Testis (tissue), 3 donors: ENCODE data around the gene CHST12. TPM values are rescaled to one million over a fixed set of nuclear protein-coding genes. Genes with fewer than 3 reads are reported as not detected.
A peak's percentile ranks its signal among the peaks of the same experiment; 100 is the strongest.

Source experiments
- DNase-seq: peaks from one replicate; pipeline ENCODE4 v3.0.0-alpha.2; 2019
- H3K27ac ChIP-seq, 2 donors: fragments of 200-600 bp; sonication (generic); one replicate each; pipeline ENCODE4 v1.5.1; 2019
- H3K27me3 ChIP-seq: fragments of 200-600 bp; sonication (generic); one replicate; pipeline ENCODE4 v1.5.1; 2019
- H3K36me3 ChIP-seq: fragments of 200-600 bp; sonication (generic); one replicate; pipeline ENCODE4 v1.5.1; 2017; ENCODE audit warnings: low read depth; ENCODE audit errors: missing control alignments
- H3K4me1 ChIP-seq: fragments of 200-600 bp; sonication (generic); one replicate; pipeline ENCODE4 v1.5.1; 2019
- H3K4me3 ChIP-seq, 2 donors: fragments of 200-600 bp; sonication (generic); one replicate each; pipeline ENCODE4 v1.5.1; 2017 to 2019
- H3K9me3 ChIP-seq: fragments of 200-600 bp; sonication (generic); one replicate; pipeline ENCODE4 v1.5.1; 2017
- POLR2A ChIP-seq: fragments of 450-650 bp; IDR thresholded peaks from one replicate; pipeline ENCODE4 v1.6.1; 2017; ENCODE audit warnings: antibody characterized with exemption, mild to moderate bottlenecking, moderate library complexity
- WGBS, 2 donors: methylation state at CpG; one replicate each; pipeline ENCODE4 v1.1.5; 2018; 5-methylcytosine and 5-hydroxymethylcytosine counted together
- intact Hi-C: fragments of 100-400 bp; cut with DNase I; formaldehyde crosslinking; loops from one replicate; pipeline ENCODE4 v1.15.1; 2023; ENCODE audit warnings: low total_unique reads
- polyA plus RNA-seq: library from polyadenylated mRNA; stranded (reverse); fragments of 350-450 nt; fragmentation: Illumina TruSeq; extraction: RNeasy Lipid Tissue Mini Kit (QIAGEN cat#74804); gene quantifications from one replicate; pipeline ENCODE4 v1.2.3, GENCODE V29; 2014; ENCODE audit warnings: low read depth, low replicate concordance; ENCODE audit not compliant: insufficient read depth
- total RNA-seq, 2 donors: library from RNA; depleted of rRNA; stranded (reverse); fragments of >200 nt; gene quantifications; one replicate each; pipeline ENCODE4 v1.2.3, GENCODE V29; 2016
- TF ChIP-seq, protein P1 (sequence below), 3 experiments: fragments of 450-650 bp in 2 of 3; fragments of 200-600 bp in 1 of 3; sonication (generic) in 1 of 3; IDR thresholded peaks; one replicate each; pipeline ENCODE4 v1.5.1; 2016 to 2019; ENCODE audit warnings: antibody characterized with exemption in 3 of 3, mild to moderate bottlenecking in 2 of 3, moderate library complexity in 1 of 3

Gene CHST12
- total and polyA plus RNA-seq, 3 donors from 2014 or later, result 15.3 to 42.1 (median 42.0) TPM

DNA sequence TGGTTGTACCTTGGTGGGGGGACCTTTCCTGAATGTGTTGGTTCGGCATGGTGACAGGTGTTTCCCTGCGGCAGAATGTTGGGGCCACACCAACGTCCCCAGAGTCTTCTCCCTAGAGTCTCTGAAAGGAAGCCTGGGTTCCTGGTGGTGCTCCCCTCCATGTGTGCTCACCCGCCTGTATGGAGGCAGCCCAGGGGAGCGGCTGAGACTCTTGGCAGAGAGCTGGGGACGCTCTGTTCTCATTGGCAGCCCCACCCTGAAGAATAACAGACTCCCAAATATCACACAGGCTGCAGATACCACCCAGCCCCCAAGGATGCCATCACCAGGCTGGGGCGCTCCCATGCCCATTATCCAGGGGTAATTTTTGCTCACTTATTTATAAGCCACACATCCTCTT lies 34.8 kb downstream of the CHST12 start:
- Histone ChIP-seq H3K9me3 (no peaks in the 10 kb centered on the region), H3K4me1 (peaks cover 21% of the 10 kb centered on the region), H3K27ac (peak overlapping the region in 1 of 2 donors; percentile 68), H3K4me3 (no peak overlapping the region), H3K27me3 (no peaks in the 10 kb centered on the region), H3K36me3 (no peaks in the 10 kb centered on the region)
- intact Hi-C loops, result no loop called here
- no peak for TF ChIP-seq POLR2A
- WGBS, 2 donors, result 72 to 81% methylated on average over 5 to 7 of the region's 7 CpGs
- DNase-seq, result peak; percentile 67

DNA sequence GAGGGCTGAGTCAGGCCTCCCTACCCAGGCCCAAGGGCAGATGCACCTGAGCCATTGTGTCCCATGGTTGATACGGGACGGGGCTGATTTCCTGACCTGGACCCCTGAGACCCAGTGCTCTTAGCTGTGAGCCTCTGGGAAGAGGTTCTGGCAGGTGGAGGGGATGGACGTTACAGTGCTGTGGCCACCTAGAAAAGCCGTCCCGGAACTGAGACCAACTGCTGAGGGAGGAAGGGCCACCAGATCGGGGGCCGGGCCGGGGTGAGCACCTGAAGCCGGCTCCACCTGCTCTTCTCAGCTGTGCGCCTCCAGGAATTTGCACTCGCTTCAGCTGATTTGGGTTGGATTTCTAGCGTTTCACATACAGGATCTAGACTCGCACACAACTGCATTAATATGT lies 35.4 kb downstream of the CHST12 start:
- Histone ChIP-seq H3K9me3 (no peaks in the 10 kb centered on the region), H3K27ac (peak overlapping the region in 1 of 2 donors; percentile 37), H3K36me3 (no peaks in the 10 kb centered on the region), H3K4me1 (peaks cover 21% of the 10 kb centered on the region), H3K4me3 (no peak overlapping the region), H3K27me3 (no peaks in the 10 kb centered on the region)
- DNase-seq, result no peak
- intact Hi-C loops, result no loop called here
- 87 to 90% methylated on average over 13 of the region's 13 CpGs for WGBS, 2 donors
- TF ChIP-seq POLR2A, result no peak
- TF ChIP-seq, protein P1, sequence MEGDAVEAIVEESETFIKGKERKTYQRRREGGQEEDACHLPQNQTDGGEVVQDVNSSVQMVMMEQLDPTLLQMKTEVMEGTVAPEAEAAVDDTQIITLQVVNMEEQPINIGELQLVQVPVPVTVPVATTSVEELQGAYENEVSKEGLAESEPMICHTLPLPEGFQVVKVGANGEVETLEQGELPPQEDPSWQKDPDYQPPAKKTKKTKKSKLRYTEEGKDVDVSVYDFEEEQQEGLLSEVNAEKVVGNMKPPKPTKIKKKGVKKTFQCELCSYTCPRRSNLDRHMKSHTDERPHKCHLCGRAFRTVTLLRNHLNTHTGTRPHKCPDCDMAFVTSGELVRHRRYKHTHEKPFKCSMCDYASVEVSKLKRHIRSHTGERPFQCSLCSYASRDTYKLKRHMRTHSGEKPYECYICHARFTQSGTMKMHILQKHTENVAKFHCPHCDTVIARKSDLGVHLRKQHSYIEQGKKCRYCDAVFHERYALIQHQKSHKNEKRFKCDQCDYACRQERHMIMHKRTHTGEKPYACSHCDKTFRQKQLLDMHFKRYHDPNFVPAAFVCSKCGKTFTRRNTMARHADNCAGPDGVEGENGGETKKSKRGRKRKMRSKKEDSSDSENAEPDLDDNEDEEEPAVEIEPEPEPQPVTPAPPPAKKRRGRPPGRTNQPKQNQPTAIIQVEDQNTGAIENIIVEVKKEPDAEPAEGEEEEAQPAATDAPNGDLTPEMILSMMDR (IDR thresholded peaks at IDR 0.05), result no peak

DNA sequence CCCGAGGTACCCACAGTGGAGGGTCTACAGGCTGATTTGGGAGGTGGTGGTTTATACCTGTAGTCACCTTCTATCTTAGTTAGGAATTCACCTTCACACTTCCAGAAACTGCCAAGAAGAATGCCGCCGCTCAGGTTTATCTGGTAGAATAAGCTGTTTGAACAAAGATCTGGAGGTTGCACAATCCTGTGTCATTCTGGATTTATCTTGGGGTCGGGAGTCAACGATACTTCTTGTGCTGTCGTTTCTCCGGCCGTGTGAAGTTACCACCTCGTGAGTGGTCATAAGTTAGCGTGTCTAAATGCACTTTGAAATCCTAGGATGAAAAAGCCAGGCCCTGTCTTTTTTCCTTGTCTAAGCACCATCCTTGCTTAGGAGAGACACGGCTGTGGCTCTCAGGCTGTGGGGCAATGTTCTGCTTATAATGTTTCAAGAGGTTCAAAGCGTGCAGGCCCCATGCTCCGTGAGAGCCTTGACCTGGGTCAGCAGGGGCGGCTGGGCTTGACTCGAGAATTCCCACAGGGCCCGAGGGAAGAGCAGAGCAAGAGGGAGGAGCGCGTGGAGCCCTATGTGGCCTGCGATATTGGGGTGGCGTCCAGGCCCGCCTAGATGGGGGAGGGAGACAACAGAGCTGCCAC lies 37.3 kb downstream of the CHST12 start:
- Histone ChIP-seq H3K27ac (peak overlapping the region in 1 of 2 donors; percentile 32), H3K27me3 (no peaks in the 10 kb centered on the region), H3K9me3 (no peaks in the 10 kb centered on the region), H3K36me3 (no peaks in the 10 kb centered on the region), H3K4me3 (no peak overlapping the region), H3K4me1 (peaks cover 24% of the 10 kb centered on the region)
- intact Hi-C loops, result no loop called here
- 58 to 77% methylated on average over 12 to 21 of the region's 21 CpGs for WGBS, 2 donors
- DNase-seq, result peak; percentile 47
- TF ChIP-seq POLR2A, result no peak

DNA sequence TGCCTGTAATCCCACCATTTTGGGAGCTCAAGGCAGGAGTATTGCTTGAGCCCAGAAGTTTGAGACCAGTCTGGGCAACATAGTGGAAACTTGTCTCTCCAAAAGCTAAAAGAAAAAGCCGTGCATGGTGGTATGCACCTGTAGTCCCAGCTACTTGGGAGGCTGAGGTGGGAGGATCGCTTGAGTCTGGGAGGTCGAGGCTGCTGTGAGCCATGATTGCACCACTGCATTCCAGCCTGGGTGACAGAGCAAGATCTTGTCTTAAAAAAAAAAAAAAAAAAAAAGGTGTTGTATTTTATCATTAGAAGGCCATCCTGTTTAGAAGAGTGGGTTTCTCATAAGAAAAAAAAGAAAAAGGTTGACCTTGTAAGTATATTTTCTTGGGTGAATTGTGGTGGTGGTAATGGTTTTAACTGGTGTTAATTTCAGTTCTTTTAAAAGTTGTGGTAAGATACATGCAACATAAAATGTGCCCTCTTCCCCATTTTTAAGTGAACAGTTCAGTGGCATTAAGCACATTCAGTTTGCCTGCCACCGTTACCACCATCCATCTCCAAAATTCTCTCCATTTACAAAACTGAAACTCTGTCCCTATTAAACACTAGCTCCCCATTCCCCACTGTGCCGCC lies 38.1 kb downstream of the CHST12 start:
- Histone ChIP-seq H3K4me3 (no peak overlapping the region), H3K27ac (peak overlapping the region in 1 of 2 donors; percentile 32), H3K27me3 (no peaks in the 10 kb centered on the region), H3K9me3 (no peaks in the 10 kb centered on the region), H3K4me1 (peaks cover 24% of the 10 kb centered on the region), H3K36me3 (no peaks in the 10 kb centered on the region)
- no peak for TF ChIP-seq POLR2A
- TF ChIP-seq, protein P1 (IDR thresholded peaks at IDR 0.05), result no peak
- WGBS, 2 donors, result 91 to 93% methylated on average over 5 of the region's 5 CpGs
- intact Hi-C loops, result no loop called here
- DNase-seq, result no peak

DNA sequence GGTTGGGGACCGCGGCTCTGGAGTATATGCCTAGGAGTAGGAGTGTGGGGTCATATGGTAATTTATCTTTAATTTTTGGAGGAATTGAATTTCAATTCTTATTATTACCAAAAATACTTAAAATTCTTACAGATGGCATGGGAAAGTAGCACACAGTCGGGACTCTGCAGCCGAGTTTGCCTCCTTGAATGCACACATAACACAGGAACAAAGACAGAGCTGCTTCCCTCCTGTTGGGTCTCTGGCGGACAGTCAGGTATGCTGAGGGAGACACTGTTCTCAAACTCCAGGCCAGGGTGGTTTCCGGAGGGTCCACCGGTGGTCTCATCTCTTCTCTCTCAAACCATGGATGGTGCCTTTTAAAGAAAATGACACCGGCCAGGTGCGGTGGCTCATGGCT lies 40.1 kb downstream of the CHST12 start:
- Histone ChIP-seq H3K9me3 (no peaks in the 10 kb centered on the region), H3K36me3 (no peaks in the 10 kb centered on the region), H3K4me1 (peaks cover 20% of the 10 kb centered on the region), H3K4me3 (no peak overlapping the region), H3K27ac (no peak overlapping the region), H3K27me3 (no peaks in the 10 kb centered on the region)
- TF ChIP-seq, protein P1 (IDR thresholded peaks at IDR 0.05), result no peak
- TF ChIP-seq POLR2A, result no peak
- no peak for DNase-seq
- intact Hi-C loops, result no loop called here
- WGBS, 2 donors, result 96 to 98% methylated on average over 9 of the region's 9 CpGs

DNA sequence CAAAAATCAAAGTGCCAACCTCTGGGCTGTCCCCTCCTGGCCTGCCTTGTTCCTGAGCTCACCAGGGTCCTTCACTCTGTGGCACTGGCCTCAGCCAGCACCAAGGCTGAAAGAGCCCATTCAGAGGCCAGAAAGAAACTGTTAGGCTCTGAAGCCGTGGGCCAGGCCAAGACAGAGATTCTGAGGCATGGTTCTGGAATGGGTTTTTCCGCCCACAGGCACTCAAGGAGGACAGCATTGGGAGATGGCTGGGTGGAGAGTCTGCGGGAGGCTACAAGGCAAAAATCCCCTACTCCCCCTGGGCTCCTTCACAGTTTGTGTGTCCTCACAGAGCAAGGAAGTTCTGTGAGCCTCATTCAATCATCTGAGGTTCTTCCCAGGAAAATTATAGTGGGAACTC lies 41.1 kb downstream of the CHST12 start:
- WGBS, 2 donors, result 48 to 52% methylated on average over 3 of the region's 3 CpGs
- no peak for DNase-seq
- Histone ChIP-seq H3K36me3 (no peaks in the 10 kb centered on the region), H3K9me3 (no peaks in the 10 kb centered on the region), H3K27ac (peak overlapping the region in 1 of 2 donors; percentile 41), H3K4me3 (no peak overlapping the region), H3K4me1 (peaks cover 16% of the 10 kb centered on the region), H3K27me3 (no peaks in the 10 kb centered on the region)
- intact Hi-C loops, result no loop called here
- TF ChIP-seq, protein P1 (IDR thresholded peaks at IDR 0.05), result no peak
- no peak for TF ChIP-seq POLR2A
